Renal cortex interstitium (tissue), 11 donors: ENCODE data around the gene PKNOX2. TPM values are rescaled to one million over a fixed set of nuclear protein-coding genes. Genes with fewer than 3 reads are reported as not detected.
A peak's percentile ranks its signal among the peaks of the same experiment; 100 is the strongest.

Experiments
- DNase-seq, 11 donors: peaks; one replicate each; pipeline ENCODE4 v3.0.0-alpha.2; 2013; ENCODE audit warnings: low read depth in 9 of 11, low spot score in 4 of 11; ENCODE audit errors: extremely low read depth in 1 of 11
- polyA plus RNA-seq, 3 donors: library from polyadenylated mRNA; unstranded; fragments of 120-200 nt; gene quantifications; one replicate each; pipeline ENCODE4 v1.2.1, GENCODE V29; 2013; ENCODE audit not compliant: insufficient read length in 3 of 3

Gene PKNOX2
- polyA plus RNA-seq, 3 donors: 12.4 to 14.6 (median 13.9) TPM

GRCh38 chr11:125247431-125247830 lies 82.9 kb downstream of the PKNOX2 start:
- no peak for DNase-seq

- DNase-seq: no peak
Observed at GRCh38 chr11:125250318-125251213, 86.0 kb downstream of the PKNOX2 start.

GRCh38 chr11:125251214-125251545 lies 86.6 kb downstream of the PKNOX2 start:
- DNase-seq: no peak

GRCh38 chr11:125251956-125252355 lies 87.4 kb downstream of the PKNOX2 start:
- no peak for DNase-seq

GRCh38 chr11:125253289-125253688 lies 88.7 kb downstream of the PKNOX2 start:
- DNase-seq: no peak

- DNase-seq: no peak
Observed at GRCh38 chr11:125253795-125254525, 89.4 kb downstream of the PKNOX2 start.

- DNase-seq: no peak
Observed at GRCh38 chr11:125256541-125257189, 92.1 kb downstream of the PKNOX2 start.

GRCh38 chr11:125257190-125257579 lies 92.6 kb downstream of the PKNOX2 start:
- DNase-seq: no peak

GRCh38 chr11:125257751-125258150 lies 93.2 kb downstream of the PKNOX2 start:
- DNase-seq: no peak

GRCh38 chr11:125258291-125259032 lies 93.9 kb downstream of the PKNOX2 start:
- no peak for DNase-seq

- DNase-seq: no peak
Observed at GRCh38 chr11:125261588-125261987, 97.0 kb downstream of the PKNOX2 start.

- DNase-seq: no peak
Observed at GRCh38 chr11:125262194-125262829, 97.8 kb downstream of the PKNOX2 start.

GRCh38 chr11:125262830-125263218 lies 98.3 kb downstream of the PKNOX2 start:
- no peak for DNase-seq

GRCh38 chr11:125263268-125263790 lies 98.8 kb downstream of the PKNOX2 start:
- peak; percentile 85 to 97 (median 91) for DNase-seq

- DNase-seq: no peak
Observed at GRCh38 chr11:125264100-125265022, 99.8 kb downstream of the PKNOX2 start.

GRCh38 chr11:125267548-125267947 lies 103.0 kb downstream of the PKNOX2 start:
- DNase-seq: no peak

- DNase-seq: no peak
Observed at GRCh38 chr11:125268611-125269010, 104.1 kb downstream of the PKNOX2 start.

- no peak for DNase-seq
Observed at GRCh38 chr11:125270106-125270505, 105.6 kb downstream of the PKNOX2 start.
